ENCODE data around the gene PTPRC. TPM values are rescaled to one million over a fixed set of nuclear protein-coding genes. Genes with fewer than 3 reads are reported as not detected.

The PTPRC gene
- total and polyA plus RNA-seq, 2 donors (not counting 1 experiment from before 2014, with no cell fraction given), result under 0.01 to 0.11 TPM

DNA sequence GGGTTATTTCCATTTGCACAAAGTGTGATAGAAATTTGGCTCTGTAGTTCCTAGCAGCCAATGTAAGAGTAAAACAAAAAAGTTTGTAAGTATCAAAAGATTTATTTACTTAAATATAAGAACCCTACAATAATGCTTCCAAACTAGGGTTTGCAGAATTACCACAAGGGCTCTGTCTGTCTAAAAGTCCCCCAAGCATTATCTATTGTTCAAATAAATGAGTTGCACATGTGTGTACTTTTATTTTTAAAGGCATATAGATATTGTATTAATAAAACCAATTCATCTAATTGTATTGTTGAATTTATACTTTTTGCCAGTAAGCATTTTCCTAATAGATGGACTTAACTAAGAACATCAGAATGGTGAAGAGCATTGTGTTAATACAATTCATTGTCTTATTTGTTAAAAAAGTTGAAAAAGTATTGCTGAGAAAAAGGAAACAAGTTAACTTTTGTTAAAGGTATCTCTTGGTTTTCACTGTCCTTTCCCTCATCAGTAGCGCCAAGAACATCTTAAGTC lies 863 bp upstream of the PTPRC start:
- H3K4me1 ChIP-seq (ENCODE audit: control insufficient read depth, extremely low read depth, insufficient read depth, low read length), result peaks cover 3% of the 10 kb centered on the region
- H2AFZ ChIP-seq (ENCODE audit: low read length), result no peak overlapping the region

DNA sequence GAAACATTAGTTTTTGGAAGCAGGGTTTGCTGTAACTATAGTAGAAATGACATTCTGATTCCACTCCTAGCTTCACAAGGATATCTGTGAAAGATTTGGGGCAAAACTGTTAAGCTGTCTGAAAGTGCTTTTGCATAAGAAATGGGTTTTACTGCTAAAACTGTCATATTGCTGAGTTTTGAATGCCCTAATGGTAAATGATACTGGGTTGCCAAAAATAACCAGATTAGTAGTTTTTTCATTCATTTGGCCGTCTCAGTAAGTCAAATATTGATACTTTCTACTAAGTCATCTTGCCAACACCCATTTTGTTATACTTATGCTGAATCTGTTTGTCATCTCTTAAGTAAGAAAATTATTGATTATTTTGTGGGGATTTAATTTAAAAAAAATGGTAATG lies 399 bp upstream of the PTPRC start:
- Histone ChIP-seq H3K79me2 (ENCODE audit: control insufficient read depth, insufficient read depth, low read length) (no peaks in the 10 kb centered on the region), H3K4me2 (ENCODE audit: extremely low read depth, insufficient read depth, low read length) (no peak overlapping the region), H3K27me3 (ENCODE audit: control insufficient read depth, insufficient read depth, low read length) (no peaks in the 10 kb centered on the region), H3K9ac (ENCODE audit: insufficient read depth, low read length) (no peak overlapping the region), H3K9me3 (ENCODE audit: control insufficient read depth, insufficient read depth, low read depth, low read length) (no peaks in the 10 kb centered on the region), H2AFZ (ENCODE audit: low read length) (no peak overlapping the region), H3K27ac (ENCODE audit: insufficient read depth, low read length) (no peak overlapping the region), H3K4me1 (ENCODE audit: control insufficient read depth, extremely low read depth, insufficient read depth, low read length) (peaks cover 3% of the 10 kb centered on the region), H3K4me3 (replicated peaks in 1 of 4; ENCODE audit: control extremely low read depth in 1 of 4, insufficient read depth in 1 of 4, low read depth in 3 of 4, low read length in 4 of 4) (no peak overlapping the region), H3K36me3 (ENCODE audit: control insufficient read depth, insufficient read depth, low read length) (no peaks in the 10 kb centered on the region), H4K20me1 (ENCODE audit: control insufficient read depth, extremely low read depth, insufficient read depth, low read length) (no peaks in the 10 kb centered on the region)
- TF ChIP-seq EZH2 (IDR thresholded peaks at IDR 0.05; ENCODE audit: low read length, missing control alignments), result no peak
- TF ChIP-seq, protein P1, sequence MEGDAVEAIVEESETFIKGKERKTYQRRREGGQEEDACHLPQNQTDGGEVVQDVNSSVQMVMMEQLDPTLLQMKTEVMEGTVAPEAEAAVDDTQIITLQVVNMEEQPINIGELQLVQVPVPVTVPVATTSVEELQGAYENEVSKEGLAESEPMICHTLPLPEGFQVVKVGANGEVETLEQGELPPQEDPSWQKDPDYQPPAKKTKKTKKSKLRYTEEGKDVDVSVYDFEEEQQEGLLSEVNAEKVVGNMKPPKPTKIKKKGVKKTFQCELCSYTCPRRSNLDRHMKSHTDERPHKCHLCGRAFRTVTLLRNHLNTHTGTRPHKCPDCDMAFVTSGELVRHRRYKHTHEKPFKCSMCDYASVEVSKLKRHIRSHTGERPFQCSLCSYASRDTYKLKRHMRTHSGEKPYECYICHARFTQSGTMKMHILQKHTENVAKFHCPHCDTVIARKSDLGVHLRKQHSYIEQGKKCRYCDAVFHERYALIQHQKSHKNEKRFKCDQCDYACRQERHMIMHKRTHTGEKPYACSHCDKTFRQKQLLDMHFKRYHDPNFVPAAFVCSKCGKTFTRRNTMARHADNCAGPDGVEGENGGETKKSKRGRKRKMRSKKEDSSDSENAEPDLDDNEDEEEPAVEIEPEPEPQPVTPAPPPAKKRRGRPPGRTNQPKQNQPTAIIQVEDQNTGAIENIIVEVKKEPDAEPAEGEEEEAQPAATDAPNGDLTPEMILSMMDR (conservative IDR thresholded peaks at IDR 0.05 in 1 of 2, IDR thresholded peaks at IDR 0.05 in 1 of 2; ENCODE audit: low read depth in 1 of 2, low read length in 2 of 2), result no peak
- DNase-seq (ENCODE audit: low read depth in 2 of 2), result no peak

More for the DNA sequence above, 863 bp upstream of the PTPRC start:
- no peak overlapping the region for H3K4me3 ChIP-seq (replicated peaks in 1 of 4; ENCODE audit: control extremely low read depth in 1 of 4, insufficient read depth in 1 of 4, low read depth in 3 of 4, low read length in 4 of 4)
- no peaks in the 10 kb centered on the region for H4K20me1 ChIP-seq (ENCODE audit: control insufficient read depth, extremely low read depth, insufficient read depth, low read length)
- no peaks in the 10 kb centered on the region for H3K27me3 ChIP-seq (ENCODE audit: control insufficient read depth, insufficient read depth, low read length)
- H3K36me3 ChIP-seq (ENCODE audit: control insufficient read depth, insufficient read depth, low read length), result no peaks in the 10 kb centered on the region
- no peak overlapping the region for H3K4me2 ChIP-seq (ENCODE audit: extremely low read depth, insufficient read depth, low read length)
- no peak overlapping the region for H3K27ac ChIP-seq (ENCODE audit: insufficient read depth, low read length)
- DNase-seq (ENCODE audit: low read depth in 2 of 2), result no peak
- no peak overlapping the region for H3K9ac ChIP-seq (ENCODE audit: insufficient read depth, low read length)
- no peaks in the 10 kb centered on the region for H3K9me3 ChIP-seq (ENCODE audit: control insufficient read depth, insufficient read depth, low read depth, low read length)
- TF ChIP-seq EZH2 (IDR thresholded peaks at IDR 0.05; ENCODE audit: low read length, missing control alignments), result no peak
- TF ChIP-seq, protein P1 (conservative IDR thresholded peaks at IDR 0.05 in 1 of 2, IDR thresholded peaks at IDR 0.05 in 1 of 2; ENCODE audit: low read depth in 1 of 2, low read length in 2 of 2), result no peak
- H3K79me2 ChIP-seq (ENCODE audit: control insufficient read depth, insufficient read depth, low read length), result no peaks in the 10 kb centered on the region

DNA sequence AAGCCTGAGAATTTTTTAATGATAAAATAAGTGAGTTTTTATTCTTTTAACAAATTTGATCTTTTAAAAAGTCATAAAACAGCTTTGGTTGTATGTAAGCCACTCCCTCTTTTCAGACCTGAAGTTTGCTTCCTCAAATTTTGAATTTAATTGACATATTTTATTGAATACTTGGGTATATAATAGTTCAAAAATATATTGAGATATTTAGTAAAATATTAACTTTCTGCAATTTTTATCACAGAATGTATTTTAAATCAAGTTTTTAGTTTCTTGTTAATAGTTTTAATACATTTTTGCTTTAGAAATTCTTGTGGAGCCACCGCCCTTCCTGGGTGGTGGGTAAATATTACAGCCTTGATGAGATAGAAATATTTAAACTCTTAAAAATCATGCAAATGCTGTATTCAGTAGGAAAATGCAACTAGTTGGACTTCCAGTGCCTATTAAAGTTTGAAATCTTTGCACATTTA lies 867 bp downstream of the PTPRC start:
- H4K20me1 ChIP-seq (ENCODE audit: control insufficient read depth, extremely low read depth, insufficient read depth, low read length), result no peaks in the 10 kb centered on the region
- H3K4me3 ChIP-seq (replicated peaks in 1 of 4; ENCODE audit: control extremely low read depth in 1 of 4, insufficient read depth in 1 of 4, low read depth in 3 of 4, low read length in 4 of 4), result no peak overlapping the region
- H3K36me3 ChIP-seq (ENCODE audit: control insufficient read depth, insufficient read depth, low read length), result no peaks in the 10 kb centered on the region
- H3K9me3 ChIP-seq (ENCODE audit: control insufficient read depth, insufficient read depth, low read depth, low read length), result no peaks in the 10 kb centered on the region
- no peak overlapping the region for H3K4me2 ChIP-seq (ENCODE audit: extremely low read depth, insufficient read depth, low read length)
- TF ChIP-seq EZH2 (IDR thresholded peaks at IDR 0.05; ENCODE audit: low read length, missing control alignments), result no peak
- TF ChIP-seq, protein P1 (conservative IDR thresholded peaks at IDR 0.05 in 1 of 2, IDR thresholded peaks at IDR 0.05 in 1 of 2; ENCODE audit: low read depth in 1 of 2, low read length in 2 of 2), result no peak
- H3K27ac ChIP-seq (ENCODE audit: insufficient read depth, low read length), result no peak overlapping the region
- no peaks in the 10 kb centered on the region for H3K27me3 ChIP-seq (ENCODE audit: control insufficient read depth, insufficient read depth, low read length)
- no peak overlapping the region for H3K9ac ChIP-seq (ENCODE audit: insufficient read depth, low read length)
- H3K79me2 ChIP-seq (ENCODE audit: control insufficient read depth, insufficient read depth, low read length), result no peaks in the 10 kb centered on the region
- H3K4me1 ChIP-seq (ENCODE audit: control insufficient read depth, extremely low read depth, insufficient read depth, low read length), result peaks cover 3% of the 10 kb centered on the region
- no peak overlapping the region for H2AFZ ChIP-seq (ENCODE audit: low read length)
- DNase-seq (ENCODE audit: low read depth in 2 of 2), result no peak
